ENCODE measurements around the gene GNL1. TPM values are rescaled to one million over a fixed set of nuclear protein-coding genes. Genes with fewer than 3 reads are reported as not detected.
"Not testable (repeated sequence)": the region's sequence is repeated elsewhere in the genome, so short reads cannot be mapped to it uniquely, and the experiment has no call there.

Gene GNL1
- total and polyA plus RNA-seq, 2 of the 8 experiments (the other 6 are each of a cell fraction or from before 2014, with no cell fraction given) = 42.4 to 67.8 TPM

- H4K20me1 ChIP-seq (replicated peaks in 1 of 2; ENCODE audit: control insufficient read depth in 1 of 2, insufficient read depth in 2 of 2, low read length in 2 of 2); H3K4me2 ChIP-seq (ENCODE audit: insufficient read depth in 1 of 2, low read depth in 2 of 2, low read length in 2 of 2): not testable (repeated sequence)
These were observed 37.7 kb downstream of the GNL1 start for GRCh38 chr6:30518505-30519145.

More at GRCh38 chr6:30518505-30519145, 37.7 kb downstream of the GNL1 start:
- H2AK5ac ChIP-seq (ENCODE audit: low read depth, low read length); H3K56ac ChIP-seq (replicated peaks; ENCODE audit: insufficient read length, low read depth, low read length); H3K79me2 ChIP-seq (ENCODE audit: control insufficient read depth in 1 of 2, insufficient read depth in 2 of 2, low read length in 2 of 2); H2BK20ac ChIP-seq (ENCODE audit: low read length); H2BK12ac ChIP-seq (ENCODE audit: low read depth, low read length); H2BK120ac ChIP-seq (replicated peaks; ENCODE audit: low read depth, low read length); H3K27ac ChIP-seq (ENCODE audit: low read depth, low read length); H3K9me3 ChIP-seq (ENCODE audit: insufficient read depth in 2 of 2, low read depth in 1 of 2, low read length in 1 of 2); H3K79me1 ChIP-seq (ENCODE audit: low read depth, low read length); DNase-seq (ENCODE audit: low read depth in 1 of 2, low spot score in 2 of 2); H3K18ac ChIP-seq (ENCODE audit: extremely low read depth, low read length); H2BK5ac ChIP-seq (ENCODE audit: low read depth, low read length); H3K36me3 ChIP-seq (ENCODE audit: control insufficient read depth in 2 of 4, insufficient read depth in 4 of 4, low read length in 3 of 4); H4K91ac ChIP-seq (replicated peaks; ENCODE audit: insufficient read length, low read length); H3K14ac ChIP-seq (ENCODE audit: insufficient read length); H4K8ac ChIP-seq (ENCODE audit: extremely low read depth, insufficient read depth, low read length); H3K27me3 ChIP-seq (replicated peaks in 1 of 4; ENCODE audit: control insufficient read depth in 3 of 4, extremely low read depth in 1 of 4, insufficient read depth in 3 of 4, low read length in 3 of 4); H2BK15ac ChIP-seq (ENCODE audit: low read length); H3K4me3 ChIP-seq (ENCODE audit: extremely low read depth in 1 of 4, insufficient read depth in 2 of 4, low read depth in 3 of 4, low read length in 4 of 4); H4K5ac ChIP-seq (ENCODE audit: insufficient read length, low read depth, low read length); H3K9ac ChIP-seq (replicated peaks in 1 of 4; ENCODE audit: extremely low read depth in 1 of 4, low read depth in 3 of 4, low read length in 3 of 4); H3K4me1 ChIP-seq (replicated peaks in 1 of 4; ENCODE audit: control insufficient read depth in 3 of 4, insufficient read depth in 4 of 4, low read length in 3 of 4); H3K4ac ChIP-seq (replicated peaks; ENCODE audit: insufficient read length, low read depth, low read length); H3K23ac ChIP-seq (ENCODE audit: insufficient read length); H3K23me2 ChIP-seq (ENCODE audit: low read depth, low read length); FAIRE-seq; H2AFZ ChIP-seq (ENCODE audit: low read length): not testable (repeated sequence)
- ChIA-PET CTCF (ENCODE audit: partially characterized antibody) (interaction anchor here (0.9 to 2.2 kb wide), 6 partner anchors 9 to 35 kb away, joined by 3 to 8 read pairs (median 6); no protein-coding TSS in a partner anchor), POLR2A (ENCODE audit: partially characterized antibody) (interaction anchor here (0.6 to 1.6 kb wide), 4 partner anchors 9 to 96 kb away, joined by 3 to 5 read pairs (median 4); no protein-coding TSS in a partner anchor)
- whole genome bisulfite sequencing, 2 experiments (ENCODE audit: extremely low coverage in 1 of 2, insufficient coverage in 1 of 2, insufficient read length in 1 of 2, insufficient replicate concordance in 2 of 2, low coverage in 1 of 2, low lambda C conversion rate in 2 of 2, missing lambda C conversion rate in 1 of 2) = 79% methylated on average over 19 of the region's 19 CpGs; no CpG with 5 or more reads in 1 of the 2 experiments

Data from H1 (cell line).